Adrenal gland (tissue), 5 donors: ENCODE data around the gene CNTNAP2.

Experiments used
- POLR2A ChIP-seq, 2 donors: fragments of 450-650 bp; IDR thresholded peaks; one replicate each; pipeline ENCODE4 v1.6.1; 2017; ENCODE audit warnings: antibody characterized with exemption in 2 of 2, mild to moderate bottlenecking in 2 of 2, moderate library complexity in 1 of 2
- TF ChIP-seq, protein P1 (sequence below), 6 experiments: fragments of 450-650 bp in 4 of 6; fragments of 200-600 bp in 2 of 6; sonication (generic) in 1 of 6; IDR thresholded peaks; 1 replicate in 5 of 6; 2 replicates in 1 of 6; pipeline versions ENCODE4 v1.5.1 to v1.8.0; 2016 to 2021; ENCODE audit warnings: antibody characterized with exemption in 6 of 6, mild to moderate bottlenecking in 2 of 6, moderate library complexity in 1 of 6
- donor health status: DM: no; HTN: no; CAD: no.

DNA sequence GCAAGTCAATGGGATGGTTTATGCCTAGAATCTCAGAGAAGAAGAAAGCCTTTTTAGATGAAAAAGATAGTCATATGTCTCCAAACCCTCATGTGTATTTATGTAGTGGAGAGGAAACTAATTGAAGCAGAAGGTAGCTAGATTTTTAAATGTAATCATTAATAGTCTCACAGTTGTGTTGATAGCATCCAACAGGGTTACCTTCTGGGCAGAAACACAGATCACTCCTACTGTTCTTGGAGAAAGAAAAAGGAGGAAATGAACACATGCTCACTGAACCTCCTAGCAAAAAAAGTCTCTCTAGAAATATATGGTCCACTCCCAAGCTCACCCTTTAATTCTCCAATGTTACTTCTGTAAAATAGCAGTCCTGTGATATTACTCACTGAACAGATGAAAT, 1696.7 kb downstream of the CNTNAP2 start:
- TF ChIP-seq, protein P1, sequence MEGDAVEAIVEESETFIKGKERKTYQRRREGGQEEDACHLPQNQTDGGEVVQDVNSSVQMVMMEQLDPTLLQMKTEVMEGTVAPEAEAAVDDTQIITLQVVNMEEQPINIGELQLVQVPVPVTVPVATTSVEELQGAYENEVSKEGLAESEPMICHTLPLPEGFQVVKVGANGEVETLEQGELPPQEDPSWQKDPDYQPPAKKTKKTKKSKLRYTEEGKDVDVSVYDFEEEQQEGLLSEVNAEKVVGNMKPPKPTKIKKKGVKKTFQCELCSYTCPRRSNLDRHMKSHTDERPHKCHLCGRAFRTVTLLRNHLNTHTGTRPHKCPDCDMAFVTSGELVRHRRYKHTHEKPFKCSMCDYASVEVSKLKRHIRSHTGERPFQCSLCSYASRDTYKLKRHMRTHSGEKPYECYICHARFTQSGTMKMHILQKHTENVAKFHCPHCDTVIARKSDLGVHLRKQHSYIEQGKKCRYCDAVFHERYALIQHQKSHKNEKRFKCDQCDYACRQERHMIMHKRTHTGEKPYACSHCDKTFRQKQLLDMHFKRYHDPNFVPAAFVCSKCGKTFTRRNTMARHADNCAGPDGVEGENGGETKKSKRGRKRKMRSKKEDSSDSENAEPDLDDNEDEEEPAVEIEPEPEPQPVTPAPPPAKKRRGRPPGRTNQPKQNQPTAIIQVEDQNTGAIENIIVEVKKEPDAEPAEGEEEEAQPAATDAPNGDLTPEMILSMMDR (IDR thresholded peaks at IDR 0.05) = no peak
- TF ChIP-seq POLR2A (IDR thresholded peaks at IDR 0.05) = no peak
